Activated naive CD4-positive, alpha-beta T cell treated with anti-CD3 and anti-CD28 coated beads, Interleukin-2, amount 50 U/mL, for 24 hours (primary cell): ENCODE data around the gene C2CD4C.
"Not testable (repeated sequence)": the region's sequence is repeated elsewhere in the genome, so short reads cannot be mapped to it uniquely, and the experiment has no call there.

ENCODE experiments used
- H3K27ac Mint-ChIP-seq: one replicate; pipeline ENCODE4 v1.8.0; 2021; ENCODE audit warnings: mild to moderate bottlenecking, mixed read lengths
- H3K27me3 Mint-ChIP-seq: one replicate; pipeline ENCODE4 v1.8.0; 2021; ENCODE audit warnings: mixed read lengths
- H3K36me3 Mint-ChIP-seq: one replicate; pipeline ENCODE4 v1.8.0; 2021; ENCODE audit warnings: mixed read lengths
- H3K4me1 Mint-ChIP-seq: one replicate; pipeline ENCODE4 v1.8.0; 2021; ENCODE audit warnings: mixed read lengths
- H3K4me3 Mint-ChIP-seq: one replicate; pipeline ENCODE4 v1.8.0; 2021; ENCODE audit warnings: mild to moderate bottlenecking, mixed read lengths
- H3K9me3 Mint-ChIP-seq: one replicate; pipeline ENCODE4 v1.8.0; 2021; ENCODE audit warnings: mixed read lengths

Gene C2CD4C

GRCh38 chr19:408902-409515 lies at the start of gene C2CD4C:
Gene C2CD4C (minus strand): TSS chr19:409147. CDS start chr19:408361, 786 bp downstream.
- Mint-ChIP-seq H3K27ac (no peak within 1 kb of the TSS), H3K36me3 (no peaks in the 10 kb centered on the region), H3K9me3 (no peaks in the 10 kb centered on the region), H3K4me3 (peak within 1 kb of the TSS; percentile 89), H3K4me1 (peaks cover 7% of the 10 kb centered on the region), H3K27me3 (peaks cover 7% of the 10 kb centered on the region)

GRCh38 chr19:458091-459042 lies 49.4 kb upstream of the C2CD4C start:
- peaks cover 5% of the 10 kb centered on the region for H3K4me1 Mint-ChIP-seq
- H3K27ac Mint-ChIP-seq = no peak overlapping the region
- H3K36me3 Mint-ChIP-seq = no peaks in the 10 kb centered on the region
- no peaks in the 10 kb centered on the region for H3K9me3 Mint-ChIP-seq
- no peak overlapping the region for H3K4me3 Mint-ChIP-seq
- H3K27me3 Mint-ChIP-seq = peaks cover 14% of the 10 kb centered on the region

- H3K4me1 Mint-ChIP-seq = peaks cover 5% of the 10 kb centered on the region
- H3K27me3 Mint-ChIP-seq = peaks cover 11% of the 10 kb centered on the region
- no peak overlapping the region for H3K27ac Mint-ChIP-seq
- H3K9me3 Mint-ChIP-seq = no peaks in the 10 kb centered on the region
- no peak overlapping the region for H3K4me3 Mint-ChIP-seq
- H3K36me3 Mint-ChIP-seq = no peaks in the 10 kb centered on the region
These were observed 48.7 kb upstream of the C2CD4C start for GRCh38 chr19:457636-458035.

GRCh38 chr19:456547-457110 lies 47.7 kb upstream of the C2CD4C start:
- H3K27me3 Mint-ChIP-seq = peaks cover 7% of the 10 kb centered on the region
- H3K36me3 Mint-ChIP-seq = no peaks in the 10 kb centered on the region
- H3K9me3 Mint-ChIP-seq = no peaks in the 10 kb centered on the region
- no peak overlapping the region for H3K27ac Mint-ChIP-seq
- no peak overlapping the region for H3K4me3 Mint-ChIP-seq
- peaks cover 5% of the 10 kb centered on the region for H3K4me1 Mint-ChIP-seq

GRCh38 chr19:455851-456546 lies 47.1 kb upstream of the C2CD4C start:
- peaks cover 5% of the 10 kb centered on the region for H3K4me1 Mint-ChIP-seq
- peaks cover 5% of the 10 kb centered on the region for H3K27me3 Mint-ChIP-seq
- no peak overlapping the region for H3K4me3 Mint-ChIP-seq
- H3K36me3 Mint-ChIP-seq = no peaks in the 10 kb centered on the region
- H3K27ac Mint-ChIP-seq = no peak overlapping the region
- no peaks in the 10 kb centered on the region for H3K9me3 Mint-ChIP-seq

- no peaks in the 10 kb centered on the region for H3K36me3 Mint-ChIP-seq
- no peak overlapping the region for H3K4me3 Mint-ChIP-seq
- H3K27ac Mint-ChIP-seq = no peak overlapping the region
- H3K27me3 Mint-ChIP-seq = peaks cover 5% of the 10 kb centered on the region
- no peaks in the 10 kb centered on the region for H3K9me3 Mint-ChIP-seq
- H3K4me1 Mint-ChIP-seq = peaks cover 5% of the 10 kb centered on the region
These were observed 46.2 kb upstream of the C2CD4C start for GRCh38 chr19:455031-455705.

- no peaks in the 10 kb centered on the region for H3K4me1 Mint-ChIP-seq
- H3K27ac Mint-ChIP-seq = no peak overlapping the region
- no peaks in the 10 kb centered on the region for H3K9me3 Mint-ChIP-seq
- H3K4me3 Mint-ChIP-seq = no peak overlapping the region
- no peaks in the 10 kb centered on the region for H3K36me3 Mint-ChIP-seq
- no peaks in the 10 kb centered on the region for H3K27me3 Mint-ChIP-seq
These were observed 44.7 kb upstream of the C2CD4C start for GRCh38 chr19:453606-454005.

- H3K27ac Mint-ChIP-seq = no peak overlapping the region
- no peaks in the 10 kb centered on the region for H3K9me3 Mint-ChIP-seq
- no peaks in the 10 kb centered on the region for H3K27me3 Mint-ChIP-seq
- no peak overlapping the region for H3K4me3 Mint-ChIP-seq
- no peaks in the 10 kb centered on the region for H3K36me3 Mint-ChIP-seq
- H3K4me1 Mint-ChIP-seq = no peaks in the 10 kb centered on the region
These were observed 43.9 kb upstream of the C2CD4C start for GRCh38 chr19:452829-453228.

GRCh38 chr19:450912-451481 lies 42.0 kb upstream of the C2CD4C start:
- not testable (repeated sequence) for H3K27me3 Mint-ChIP-seq, H3K36me3 Mint-ChIP-seq, H3K4me3 Mint-ChIP-seq, H3K27ac Mint-ChIP-seq, H3K9me3 Mint-ChIP-seq, H3K4me1 Mint-ChIP-seq

GRCh38 chr19:449916-450315 lies 41.0 kb upstream of the C2CD4C start:
- H3K27me3 Mint-ChIP-seq = no peaks in the 10 kb centered on the region
- H3K9me3 Mint-ChIP-seq = no peaks in the 10 kb centered on the region

GRCh38 chr19:447816-448560 lies 39.0 kb upstream of the C2CD4C start:
- Mint-ChIP-seq H3K4me1 (no peaks in the 10 kb centered on the region), H3K27me3 (no peaks in the 10 kb centered on the region), H3K4me3 (no peak overlapping the region), H3K27ac (no peak overlapping the region), H3K36me3 (no peaks in the 10 kb centered on the region), H3K9me3 (no peaks in the 10 kb centered on the region)

More at GRCh38 chr19:449916-450315, 41.0 kb upstream of the C2CD4C start:
- Mint-ChIP-seq H3K27ac (no peak overlapping the region), H3K4me1 (no peaks in the 10 kb centered on the region), H3K36me3 (no peaks in the 10 kb centered on the region), H3K4me3 (no peak overlapping the region)

- Mint-ChIP-seq H3K4me1 (no peaks in the 10 kb centered on the region), H3K36me3 (no peaks in the 10 kb centered on the region), H3K9me3 (no peaks in the 10 kb centered on the region), H3K4me3 (no peak overlapping the region), H3K27ac (no peak overlapping the region), H3K27me3 (no peaks in the 10 kb centered on the region)
These were observed 38.1 kb upstream of the C2CD4C start for GRCh38 chr19:447064-447426.

- Mint-ChIP-seq H3K4me1 (no peaks in the 10 kb centered on the region), H3K27me3 (peaks cover 9% of the 10 kb centered on the region), H3K9me3 (no peaks in the 10 kb centered on the region), H3K4me3 (no peak overlapping the region), H3K27ac (no peak overlapping the region), H3K36me3 (no peaks in the 10 kb centered on the region)
These were observed 35.8 kb upstream of the C2CD4C start for GRCh38 chr19:444677-445210.

- H3K9me3 Mint-ChIP-seq = no peaks in the 10 kb centered on the region
- peaks cover 9% of the 10 kb centered on the region for H3K27me3 Mint-ChIP-seq
- no peak overlapping the region for H3K27ac Mint-ChIP-seq
- H3K4me1 Mint-ChIP-seq = no peaks in the 10 kb centered on the region
- H3K4me3 Mint-ChIP-seq = no peak overlapping the region
- no peaks in the 10 kb centered on the region for H3K36me3 Mint-ChIP-seq
These were observed 34.1 kb upstream of the C2CD4C start for GRCh38 chr19:443005-443404.
